ENCODE results near the gene SYNRG.

SYNRG gene

GRCh38 chr17:37562016-37562745, 47.0 kb downstream of the SYNRG start:
- no peak for DNase-seq (ENCODE audit: low read depth)
- no peak for TF ChIP-seq CTCF (conservative IDR thresholded peaks at IDR 0.05; ENCODE audit: low read length)
- H3K4me3 ChIP-seq (ENCODE audit: low read length), result no peak overlapping the region

- no peak for DNase-seq (ENCODE audit: low read depth)
- H3K4me3 ChIP-seq (ENCODE audit: low read length), result no peak overlapping the region
- TF ChIP-seq CTCF (conservative IDR thresholded peaks at IDR 0.05; ENCODE audit: low read length), result no peak
Observed at GRCh38 chr17:37558299-37558698, 50.9 kb downstream of the SYNRG start.

- no peak overlapping the region for H3K4me3 ChIP-seq (ENCODE audit: low read length)
- no peak for DNase-seq (ENCODE audit: low read depth)
- TF ChIP-seq CTCF (conservative IDR thresholded peaks at IDR 0.05; ENCODE audit: low read length), result no peak
Observed at GRCh38 chr17:37557482-37557881, 51.7 kb downstream of the SYNRG start.

GRCh38 chr17:37555386-37555785, 53.8 kb downstream of the SYNRG start:
- TF ChIP-seq CTCF (conservative IDR thresholded peaks at IDR 0.05; ENCODE audit: low read length), result no peak
- no peak overlapping the region for H3K4me3 ChIP-seq (ENCODE audit: low read length)
- DNase-seq (ENCODE audit: low read depth), result no peak

GRCh38 chr17:37553401-37553966, 55.7 kb downstream of the SYNRG start:
- no peak for TF ChIP-seq CTCF (conservative IDR thresholded peaks at IDR 0.05; ENCODE audit: low read length)
- DNase-seq (ENCODE audit: low read depth), result no peak
- H3K4me3 ChIP-seq (ENCODE audit: low read length), result no peak overlapping the region

GRCh38 chr17:37551788-37552187, 57.4 kb downstream of the SYNRG start:
- no peak overlapping the region for H3K4me3 ChIP-seq (ENCODE audit: low read length)
- no peak for TF ChIP-seq CTCF (conservative IDR thresholded peaks at IDR 0.05; ENCODE audit: low read length)
- DNase-seq (ENCODE audit: low read depth), result peak; percentile 23

GRCh38 chr17:37547986-37548385, 61.2 kb downstream of the SYNRG start:
- no peak for DNase-seq (ENCODE audit: low read depth)
- TF ChIP-seq CTCF (conservative IDR thresholded peaks at IDR 0.05; ENCODE audit: low read length), result no peak
- H3K4me3 ChIP-seq (ENCODE audit: low read length), result no peak overlapping the region

Data from AG10803 (cell line).